ENCODE results near the gene SKP1. TPM values are rescaled to one million over a fixed set of nuclear protein-coding genes. Genes with fewer than 3 reads are reported as not detected.

Gene SKP1
- total RNA-seq, 1 experiment from 2014 or later: 287 TPM

DNA sequence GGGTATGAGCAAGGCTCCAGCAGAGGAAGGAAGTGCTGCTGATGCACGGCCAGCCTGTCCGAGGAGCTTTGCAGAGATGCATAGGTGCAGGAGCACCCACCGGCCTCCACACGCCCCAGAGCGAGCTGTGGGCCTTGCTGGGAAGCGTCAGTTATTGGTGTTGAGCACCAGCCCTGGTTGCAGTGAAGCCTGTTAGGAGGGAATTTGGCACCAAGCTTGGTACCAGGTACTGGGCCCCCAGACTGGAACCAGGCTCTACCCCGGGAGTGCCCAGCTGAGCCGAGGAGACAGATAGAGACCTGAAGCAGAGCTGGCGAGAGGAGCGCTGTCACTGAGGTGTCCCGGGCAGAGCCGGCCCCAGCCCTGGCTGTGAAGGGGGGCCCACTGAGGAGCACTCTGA is 57.0 kb downstream of the SKP1 start:
- no peak overlapping the region for H3K4me3 ChIP-seq (ENCODE audit: insufficient read depth, low read depth, low read length)
- no peak for DNase-seq
- H3K36me3 ChIP-seq (replicated peaks; ENCODE audit: control insufficient read depth, insufficient read depth, low read length): peaks cover 6% of the 10 kb centered on the region
- H3K27me3 ChIP-seq (ENCODE audit: control insufficient read depth, insufficient read depth, low read length): no peaks in the 10 kb centered on the region

DNA sequence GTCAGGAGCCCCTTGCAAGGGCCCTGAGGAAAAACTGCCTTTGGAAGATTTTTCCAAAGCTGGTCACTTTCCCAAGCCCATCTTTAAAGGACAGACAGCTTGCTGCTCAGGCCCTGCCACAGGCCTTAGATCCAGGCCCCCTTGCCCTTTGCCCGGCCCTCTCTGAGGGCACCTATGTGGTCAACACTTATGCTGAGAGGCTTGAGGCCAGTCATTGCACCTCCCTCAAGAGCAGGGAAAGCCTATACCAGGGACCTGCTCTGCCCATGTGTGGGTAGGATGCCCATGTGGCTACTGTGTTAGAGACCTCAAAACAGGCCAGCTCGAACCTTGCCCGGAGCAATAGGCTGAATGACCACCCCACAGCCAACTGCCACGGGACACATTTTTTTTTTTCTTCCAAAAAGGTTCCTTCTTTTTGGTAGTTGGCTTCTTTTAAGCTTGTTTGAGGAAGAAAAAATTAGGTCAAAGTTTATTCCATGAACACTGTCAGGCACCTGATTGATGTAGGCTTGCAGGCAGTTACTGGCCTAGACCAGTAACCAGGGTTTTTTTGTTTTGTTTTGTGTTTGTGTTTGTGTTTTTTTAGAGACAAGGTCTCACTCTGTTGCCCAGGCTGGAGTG is 58.4 kb downstream of the SKP1 start:
- peaks cover 8% of the 10 kb centered on the region for H3K27me3 ChIP-seq (ENCODE audit: control insufficient read depth, insufficient read depth, low read length)
- DNase-seq: no peak
- peaks cover 6% of the 10 kb centered on the region for H3K36me3 ChIP-seq (replicated peaks; ENCODE audit: control insufficient read depth, insufficient read depth, low read length)
- H3K4me3 ChIP-seq (ENCODE audit: insufficient read depth, low read depth, low read length): no peak overlapping the region

DNA sequence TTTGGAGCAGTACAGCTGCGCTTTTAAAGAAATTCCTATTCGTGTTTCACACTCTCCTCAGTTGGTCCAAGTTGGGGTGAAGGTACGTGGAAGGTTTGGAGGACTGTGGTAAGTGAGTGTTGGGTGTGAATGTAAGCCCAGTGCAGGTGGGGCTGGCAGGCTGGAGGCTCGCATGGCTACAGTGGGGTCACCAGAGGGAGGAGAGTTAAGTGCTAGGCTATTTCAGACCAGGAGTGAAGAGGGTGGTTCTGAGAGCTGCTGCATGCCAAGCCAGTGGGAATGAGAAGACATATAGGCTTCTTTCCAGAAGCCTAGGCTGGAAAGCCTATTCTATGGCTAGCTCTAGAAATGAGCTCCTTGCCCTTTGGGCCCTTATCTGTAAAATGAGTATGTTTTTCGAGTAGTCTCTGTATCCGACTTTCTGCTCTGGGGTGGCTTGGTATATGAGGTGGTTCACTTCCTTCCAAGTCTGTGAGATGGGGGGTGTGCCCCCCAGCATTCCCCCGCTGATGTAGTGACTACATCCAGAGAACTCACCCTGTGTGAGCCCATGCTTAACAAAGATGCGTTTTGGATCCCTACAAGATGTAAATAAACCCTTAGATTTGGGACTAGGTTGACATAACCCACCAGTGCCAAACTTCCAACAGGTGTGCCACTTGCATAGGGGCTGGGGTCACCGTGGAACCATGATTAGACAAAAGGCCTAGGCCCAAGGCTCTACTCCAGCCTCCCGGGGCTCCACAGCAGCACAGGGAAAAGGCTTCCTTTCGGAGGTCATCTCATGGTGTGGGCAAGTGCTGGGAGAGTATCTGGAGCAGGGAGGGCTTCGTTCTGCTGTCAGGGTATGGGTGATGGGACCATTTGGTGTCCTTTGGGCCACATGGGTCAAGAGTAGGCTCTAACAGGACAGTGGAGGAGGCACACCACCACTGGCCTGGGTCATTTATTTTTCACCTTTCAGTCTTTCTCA is 59.7 kb downstream of the SKP1 start:
- Histone ChIP-seq H3K36me3 (replicated peaks; ENCODE audit: control insufficient read depth, insufficient read depth, low read length) (peaks cover 6% of the 10 kb centered on the region), H3K27me3 (ENCODE audit: control insufficient read depth, insufficient read depth, low read length) (peaks cover 18% of the 10 kb centered on the region), H3K4me3 (ENCODE audit: insufficient read depth, low read depth, low read length) (no peak overlapping the region)
- no peak for DNase-seq

DNA sequence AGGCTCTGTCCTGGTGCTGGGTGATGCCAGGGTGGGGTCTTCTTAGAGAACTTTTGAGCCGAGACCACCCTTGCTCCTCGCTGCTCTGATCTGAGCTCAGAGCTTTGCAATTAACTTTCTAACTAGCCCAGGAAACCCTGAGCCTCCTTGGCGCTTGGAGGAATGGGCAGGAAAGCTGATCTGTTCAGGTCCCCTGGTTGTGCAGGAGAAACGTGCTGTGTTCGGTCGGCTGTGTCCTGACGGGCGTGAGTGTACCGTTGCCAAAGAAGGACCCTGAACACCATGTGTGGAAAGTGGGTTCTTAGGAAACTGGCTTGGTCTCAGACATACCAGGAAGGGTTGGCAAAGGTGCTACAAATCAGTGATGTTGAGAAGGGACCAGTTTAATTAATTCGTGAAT is 60.5 kb downstream of the SKP1 start:
- no peak overlapping the region for H3K4me3 ChIP-seq (ENCODE audit: insufficient read depth, low read depth, low read length)
- no peak for DNase-seq

DNA sequence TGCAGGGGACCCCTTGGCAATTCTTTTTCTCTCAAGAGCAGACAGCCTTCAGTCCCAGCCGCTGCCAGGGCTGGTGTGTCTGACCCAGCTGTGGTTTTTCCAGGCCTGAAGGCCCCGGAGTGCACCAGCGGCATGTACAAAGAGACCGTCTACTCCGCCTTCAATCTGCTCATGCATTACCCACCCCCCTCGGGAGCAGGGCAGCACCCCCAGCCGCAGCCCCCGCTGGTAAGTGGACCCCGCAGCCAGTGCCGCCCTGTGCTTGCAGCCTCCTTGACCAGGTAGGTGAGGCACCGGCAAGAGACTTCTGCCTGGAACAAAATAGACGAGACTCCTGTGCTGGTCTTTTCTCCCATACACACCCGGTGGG is 61.0 kb downstream of the SKP1 start:
- H3K4me3 ChIP-seq (ENCODE audit: insufficient read depth, low read depth, low read length): 0 out of 2 replicates have a peak overlapping the region, but pooled peaks have one; percentile 7
- DNase-seq: no peak
- peaks cover 27% of the 10 kb centered on the region for H3K27me3 ChIP-seq (ENCODE audit: control insufficient read depth, insufficient read depth, low read length)
- H3K36me3 ChIP-seq (replicated peaks; ENCODE audit: control insufficient read depth, insufficient read depth, low read length): peaks cover 6% of the 10 kb centered on the region

More for the DNA sequence above, 60.5 kb downstream of the SKP1 start:
- H3K36me3 ChIP-seq (replicated peaks; ENCODE audit: control insufficient read depth, insufficient read depth, low read length): peaks cover 6% of the 10 kb centered on the region
- H3K27me3 ChIP-seq (ENCODE audit: control insufficient read depth, insufficient read depth, low read length): peaks cover 25% of the 10 kb centered on the region

DNA sequence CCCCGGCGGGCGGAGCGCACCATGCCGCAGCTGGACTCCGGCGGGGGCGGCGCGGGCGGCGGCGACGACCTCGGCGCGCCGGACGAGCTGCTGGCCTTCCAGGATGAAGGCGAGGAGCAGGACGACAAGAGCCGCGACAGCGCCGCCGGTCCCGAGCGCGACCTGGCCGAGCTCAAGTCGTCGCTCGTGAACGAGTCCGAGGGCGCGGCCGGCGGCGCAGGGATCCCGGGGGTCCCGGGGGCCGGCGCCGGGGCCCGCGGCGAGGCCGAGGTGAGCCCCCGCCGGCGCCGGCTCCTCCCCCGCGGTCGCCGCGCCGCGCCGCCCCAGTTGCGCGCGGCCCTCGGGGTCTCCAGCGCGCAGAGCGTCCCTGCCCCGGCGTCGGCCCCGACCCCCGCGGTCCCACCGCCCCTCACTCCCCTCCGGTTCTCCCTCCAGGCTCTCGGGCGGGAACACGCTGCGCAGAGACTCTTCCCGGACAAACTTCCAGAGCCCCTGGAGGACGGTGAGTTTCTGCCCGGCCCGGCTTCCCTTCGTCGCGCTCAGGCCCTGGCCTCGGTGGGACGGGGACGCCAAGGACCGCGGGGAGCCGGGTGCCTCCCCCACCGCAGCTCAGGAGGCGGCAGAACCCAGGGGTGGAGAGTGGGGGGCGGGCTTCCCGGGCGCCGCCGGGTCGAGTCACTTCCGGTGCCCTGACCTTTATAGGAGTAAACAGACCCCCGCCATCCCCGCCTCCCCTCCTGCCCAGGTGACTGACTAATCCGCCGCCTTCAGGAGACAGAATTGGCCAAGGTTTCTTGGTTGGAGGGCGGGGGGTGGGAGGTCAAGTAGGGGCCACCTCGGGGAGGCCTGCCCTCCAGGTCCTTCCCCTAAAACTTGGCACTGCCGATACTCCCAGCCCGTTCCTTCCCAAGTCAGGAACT is 61.6 kb downstream of the SKP1 start:
- H3K4me3 ChIP-seq (ENCODE audit: insufficient read depth, low read depth, low read length): peak overlapping the region; percentile 72
- H3K27me3 ChIP-seq (ENCODE audit: control insufficient read depth, insufficient read depth, low read length): peaks cover 27% of the 10 kb centered on the region
- H3K36me3 ChIP-seq (replicated peaks; ENCODE audit: control insufficient read depth, insufficient read depth, low read length): peaks cover 6% of the 10 kb centered on the region
- peak; percentile 97 for DNase-seq

DNA sequence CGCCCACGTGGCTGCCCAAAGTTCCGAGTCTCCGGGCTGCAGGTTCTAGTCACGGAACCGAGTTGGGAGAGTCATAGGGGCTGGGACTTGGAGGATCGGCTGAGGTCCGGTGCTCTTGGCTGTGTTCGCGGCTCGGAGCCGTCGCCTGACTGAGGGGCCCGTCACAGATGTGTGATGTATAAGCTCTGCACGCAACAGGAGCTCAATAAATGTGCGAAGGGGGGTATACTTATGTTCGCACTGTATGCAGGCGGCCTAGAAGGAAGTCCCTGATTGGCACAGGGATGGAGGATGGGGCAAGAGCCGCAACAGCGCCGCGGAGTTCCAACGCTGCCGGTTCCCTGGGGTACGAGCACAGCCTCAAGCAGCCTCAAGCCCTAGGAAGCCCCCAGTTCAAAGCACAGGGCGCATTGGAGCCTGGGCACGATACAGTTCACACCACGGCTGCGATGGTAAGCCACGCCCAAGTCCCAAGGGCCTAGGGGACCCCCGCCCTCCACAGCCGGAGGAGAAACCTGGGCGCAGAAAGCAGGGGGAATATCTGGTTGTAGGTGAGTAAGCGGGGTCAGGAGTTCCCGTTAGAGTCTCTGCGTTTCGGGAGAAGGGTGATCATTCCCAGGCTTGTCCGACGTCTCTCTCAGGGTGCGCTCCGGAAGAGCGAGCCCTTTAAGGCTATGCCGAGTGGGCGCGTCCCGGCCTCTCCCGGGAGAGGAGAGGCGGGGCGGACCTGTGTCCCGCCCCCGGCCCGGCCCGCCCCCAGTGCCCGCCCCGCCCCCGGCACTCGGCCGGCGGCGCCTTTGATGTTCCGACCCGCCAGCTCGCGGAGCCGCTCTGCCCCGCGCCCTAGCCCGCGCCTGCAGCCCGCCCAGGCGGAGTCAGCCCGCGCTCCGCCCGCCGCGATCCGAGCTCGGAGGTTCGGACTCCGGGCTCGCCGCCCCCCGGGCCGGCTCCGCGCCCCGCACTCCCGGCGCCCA is 62.6 kb downstream of the SKP1 start, which contains the start of gene TCF7:
TCF7 (plus strand) TSS at position 780 of the 974 bp plus-strand sequence. CDS start 226 bp downstream, outside the sequence.
- H3K4me3 ChIP-seq (ENCODE audit: insufficient read depth, low read depth, low read length): peak within 1 kb of the TSS; percentile 72
- H3K36me3 ChIP-seq (replicated peaks; ENCODE audit: control insufficient read depth, insufficient read depth, low read length): peaks cover 6% of the 10 kb centered on the region
- H3K27me3 ChIP-seq (ENCODE audit: control insufficient read depth, insufficient read depth, low read length): peaks cover 27% of the 10 kb centered on the region
- peak; percentile 99 for DNase-seq

DNA sequence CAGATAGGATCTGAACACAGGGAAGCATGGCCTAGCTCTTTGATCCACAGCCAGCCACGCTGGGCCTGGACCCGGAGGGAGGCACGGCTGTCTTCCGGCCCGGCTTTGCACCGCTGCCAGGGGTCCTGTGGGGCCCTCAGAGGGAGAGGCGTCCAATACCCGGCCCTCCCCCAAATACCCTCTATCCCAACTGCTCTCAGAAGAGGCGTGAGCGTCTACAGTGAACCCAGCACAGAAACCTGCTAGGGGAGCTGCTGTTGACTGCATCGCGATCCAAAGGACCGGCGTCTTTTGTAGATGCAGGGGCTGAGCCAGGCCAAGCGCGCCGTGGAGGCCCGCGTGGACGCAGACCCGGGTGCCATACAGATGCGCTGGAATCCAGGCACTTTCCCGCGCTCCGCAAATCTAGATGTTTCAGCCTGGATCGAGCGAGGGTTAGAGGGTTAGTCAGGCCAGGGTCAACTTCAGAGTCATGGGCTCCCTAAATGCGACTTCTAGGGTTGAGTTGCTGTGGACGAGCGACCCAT is 63.3 kb downstream of the SKP1 start:
- Histone ChIP-seq H3K27me3 (ENCODE audit: control insufficient read depth, insufficient read depth, low read length) (peaks cover 27% of the 10 kb centered on the region), H3K36me3 (replicated peaks; ENCODE audit: control insufficient read depth, insufficient read depth, low read length) (peaks cover 6% of the 10 kb centered on the region), H3K4me3 (ENCODE audit: insufficient read depth, low read depth, low read length) (peak overlapping the region; percentile 59)
- peak; percentile 78 for DNase-seq

DNA sequence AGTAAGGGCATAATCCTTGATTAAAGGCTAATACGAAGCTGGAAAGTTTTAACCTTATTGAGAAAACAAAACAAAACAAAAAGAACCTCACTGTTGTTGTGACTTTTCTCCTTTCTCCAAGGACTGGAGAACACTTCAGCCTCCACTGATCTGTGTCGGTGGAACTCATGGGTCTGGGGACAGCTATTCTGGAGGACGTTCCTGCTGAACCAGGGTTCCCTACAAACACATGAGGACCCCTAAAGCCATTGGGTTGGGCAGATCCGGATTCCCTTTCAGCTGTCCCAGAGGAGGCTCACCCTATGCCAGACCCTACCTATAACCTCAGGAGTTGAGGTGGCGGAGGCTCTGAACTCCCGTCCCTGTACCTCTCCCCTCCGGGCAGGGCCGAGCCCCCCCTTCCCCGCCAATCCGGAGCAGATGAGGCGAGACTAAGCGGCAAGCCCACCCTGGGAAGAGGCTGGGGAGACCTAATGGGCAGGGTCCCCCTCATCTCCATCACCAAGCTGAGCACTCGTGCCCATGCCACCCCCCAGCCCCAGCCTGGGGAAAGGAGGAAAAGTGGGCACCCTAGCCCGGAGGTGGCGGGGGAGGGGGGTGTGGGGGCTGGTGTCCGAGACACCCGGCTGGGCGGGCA is 63.9 kb downstream of the SKP1 start:
- Histone ChIP-seq H3K4me3 (ENCODE audit: insufficient read depth, low read depth, low read length) (no peak overlapping the region), H3K27me3 (ENCODE audit: control insufficient read depth, insufficient read depth, low read length) (peaks cover 27% of the 10 kb centered on the region)

DNA sequence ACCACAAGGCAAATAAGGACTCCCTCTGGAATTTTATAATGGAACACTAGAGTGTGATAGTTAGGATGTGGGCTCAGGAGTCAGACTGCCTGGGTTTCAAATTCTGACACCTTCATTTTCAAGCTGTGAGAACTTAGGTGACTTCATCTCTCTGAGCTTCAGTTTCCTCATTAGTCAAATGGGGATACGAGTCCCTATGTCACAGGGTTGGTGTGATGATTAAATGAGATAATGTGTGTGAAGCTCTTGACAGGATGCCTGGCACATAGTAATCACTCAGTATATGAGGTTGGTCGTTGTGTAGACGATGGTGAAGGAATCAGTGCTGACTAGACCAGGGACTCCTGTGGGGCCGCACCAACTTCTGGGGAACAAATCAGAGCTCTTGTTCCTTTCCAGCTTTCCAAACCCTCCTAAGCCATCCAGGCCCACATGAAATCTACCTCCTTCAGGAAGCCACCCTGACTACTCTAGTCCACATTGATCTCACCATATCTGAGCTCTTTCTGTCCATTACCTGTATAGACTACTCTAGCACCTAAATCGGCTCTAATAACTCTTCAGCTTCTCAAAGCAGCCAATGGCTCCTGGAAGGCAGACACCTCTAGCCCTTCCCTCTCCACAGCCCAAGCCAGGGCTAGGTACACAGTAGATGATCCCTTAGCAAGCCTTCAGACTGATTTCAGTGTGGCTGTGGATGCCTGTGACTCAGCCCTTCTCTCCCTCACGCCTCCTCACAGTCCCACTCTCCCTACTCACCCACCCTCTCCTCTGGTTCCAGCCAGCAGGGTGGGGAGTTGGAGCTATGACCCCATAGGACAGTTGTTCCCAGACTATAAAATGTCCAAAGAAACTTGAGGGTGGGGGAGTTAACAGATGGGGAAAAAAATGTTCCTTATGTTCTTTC is 64.8 kb downstream of the SKP1 start:
- peaks cover 29% of the 10 kb centered on the region for H3K27me3 ChIP-seq (ENCODE audit: control insufficient read depth, insufficient read depth, low read length)
- peaks cover 4% of the 10 kb centered on the region for H3K36me3 ChIP-seq (replicated peaks; ENCODE audit: control insufficient read depth, insufficient read depth, low read length)
- DNase-seq: no peak
- H3K4me3 ChIP-seq (ENCODE audit: insufficient read depth, low read depth, low read length): no peak overlapping the region

More for the DNA sequence above, 63.9 kb downstream of the SKP1 start:
- peaks cover 6% of the 10 kb centered on the region for H3K36me3 ChIP-seq (replicated peaks; ENCODE audit: control insufficient read depth, insufficient read depth, low read length)
- DNase-seq: no peak

DNA sequence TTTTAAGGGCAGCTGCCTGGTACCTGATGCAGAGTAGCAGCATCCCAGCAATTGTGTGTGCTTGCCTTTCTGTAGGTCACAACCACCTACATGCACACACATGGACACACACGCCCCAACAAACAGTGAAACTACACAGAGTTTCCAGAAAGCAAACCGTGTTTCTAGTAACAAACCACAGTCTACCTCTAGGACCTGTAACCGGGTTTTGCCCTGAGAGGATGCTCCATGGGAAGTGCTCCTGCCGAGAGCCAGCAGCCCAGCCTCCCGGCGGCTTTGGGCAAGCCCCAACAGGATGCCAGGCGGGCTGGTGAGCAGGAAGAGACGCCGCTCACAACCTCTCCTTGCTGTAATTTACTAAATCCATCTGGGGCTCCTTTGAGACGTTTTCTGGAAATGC is 66.4 kb downstream of the SKP1 start:
- no peak overlapping the region for H3K4me3 ChIP-seq (ENCODE audit: insufficient read depth, low read depth, low read length)
- H3K27me3 ChIP-seq (ENCODE audit: control insufficient read depth, insufficient read depth, low read length): peaks cover 30% of the 10 kb centered on the region

DNA sequence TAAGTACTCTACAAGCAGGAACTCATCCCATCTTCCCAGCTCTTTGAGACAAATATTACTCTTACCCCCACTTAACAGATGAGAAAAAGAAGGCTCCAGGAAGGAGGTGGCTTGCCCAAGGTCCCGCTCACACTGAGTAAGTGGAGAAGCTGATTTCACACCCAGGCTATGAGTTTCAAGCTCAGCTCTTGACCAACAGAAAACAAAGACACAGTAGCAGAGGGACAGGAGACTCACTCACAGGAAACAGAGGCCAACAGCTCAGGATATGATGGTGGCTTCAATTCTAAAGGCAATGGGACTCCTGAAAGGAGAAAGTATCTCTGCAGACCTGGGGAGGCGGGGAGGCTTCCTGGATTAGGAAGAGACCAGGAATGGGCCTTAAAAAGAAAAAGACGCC is 69.0 kb downstream of the SKP1 start:
- Histone ChIP-seq H3K27me3 (ENCODE audit: control insufficient read depth, insufficient read depth, low read length) (peaks cover 18% of the 10 kb centered on the region), H3K36me3 (replicated peaks; ENCODE audit: control insufficient read depth, insufficient read depth, low read length) (no peaks in the 10 kb centered on the region), H3K4me3 (ENCODE audit: insufficient read depth, low read depth, low read length) (no peak overlapping the region)
- no peak for DNase-seq

More for the DNA sequence above, 66.4 kb downstream of the SKP1 start:
- no peaks in the 10 kb centered on the region for H3K36me3 ChIP-seq (replicated peaks; ENCODE audit: control insufficient read depth, insufficient read depth, low read length)
- DNase-seq: peak; percentile 71

All from H7 (cell line).